HG02943 (cell line): ENCODE measurements around the gene BMPR1B.
"Not testable (repeated sequence)": the region's sequence is repeated elsewhere in the genome, so short reads cannot be mapped to it uniquely, and the experiment has no call there.

ENCODE experiments used
- ATAC-seq: cut with Tn5 transposase; IDR thresholded peaks from one replicate; pipeline ENCODE4 v1.9.1; 2021; ENCODE audit warnings: mild to moderate bottlenecking, low read depth, moderate library complexity; ENCODE audit not compliant: unreplicated experiment

Gene BMPR1B

GRCh38 chr4:94828882-94829281 is 71.1 kb downstream of the BMPR1B start:
- ATAC-seq, result no peak

- ATAC-seq, result no peak
These were observed 73.9 kb downstream of the BMPR1B start for GRCh38 chr4:94831607-94832006.

- not testable (repeated sequence) for ATAC-seq
These were observed 74.6 kb downstream of the BMPR1B start for GRCh38 chr4:94832329-94832728.

DNA sequence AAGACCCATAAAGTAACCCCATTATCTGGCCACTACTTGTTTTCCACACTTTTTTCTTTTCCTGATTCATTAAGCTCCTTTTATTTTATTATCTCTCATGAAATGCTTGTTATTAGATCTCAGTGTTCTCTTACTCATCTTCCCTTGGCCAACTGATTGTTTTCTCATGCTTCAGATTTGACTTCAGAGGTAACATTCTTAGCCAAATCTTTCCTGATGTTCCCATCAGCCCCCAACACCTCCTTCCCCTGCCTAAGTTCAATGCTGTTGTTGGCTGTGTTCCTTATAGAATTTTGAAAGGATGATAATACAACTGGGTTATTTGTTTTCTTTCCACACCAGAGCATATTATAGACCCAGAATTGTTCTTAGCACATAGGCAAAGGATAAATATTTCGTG is 75.6 kb downstream of the BMPR1B start:
- ATAC-seq, result no peak

DNA sequence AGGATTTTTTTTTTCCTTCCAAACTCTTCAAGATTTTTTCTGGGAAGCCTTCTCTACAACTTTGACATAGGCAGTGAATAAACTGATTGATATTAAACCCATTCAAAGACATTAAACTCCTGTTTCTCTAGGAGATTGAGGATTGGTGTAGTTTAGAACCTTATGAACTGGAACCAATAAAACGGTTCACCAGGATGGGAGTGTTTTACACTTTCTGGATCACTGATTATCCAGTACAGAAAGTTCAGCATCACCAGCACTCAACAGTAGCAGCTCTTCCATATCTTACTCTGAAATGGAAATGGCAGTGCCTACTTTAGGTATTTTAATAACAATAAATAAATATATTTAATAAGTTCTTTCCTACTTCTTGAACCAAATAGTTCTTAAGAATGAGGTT is 76.7 kb downstream of the BMPR1B start:
- no peak for ATAC-seq

GRCh38 chr4:94841166-94841863 is 83.6 kb downstream of the BMPR1B start:
- ATAC-seq, result not testable (repeated sequence)

DNA sequence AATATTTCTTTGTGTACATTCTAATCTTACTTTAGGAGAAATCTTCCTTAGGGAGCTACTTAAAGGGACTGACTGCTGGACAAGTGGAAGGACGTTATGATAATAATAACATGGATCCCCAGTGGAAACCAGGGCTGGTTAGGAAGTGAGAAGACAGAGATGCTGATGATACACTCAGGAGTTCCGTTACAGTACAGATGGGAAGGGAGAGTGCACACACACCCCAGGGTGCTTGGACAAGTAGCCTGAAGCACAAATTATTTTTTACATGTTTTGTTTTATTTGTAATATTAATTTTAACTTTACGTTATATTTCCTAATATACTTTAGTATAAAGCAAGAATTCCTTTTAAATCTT is 84.1 kb downstream of the BMPR1B start:
- no peak for ATAC-seq

- ATAC-seq, result no peak
These were observed 85.5 kb downstream of the BMPR1B start for GRCh38 chr4:94843216-94843615.

DNA sequence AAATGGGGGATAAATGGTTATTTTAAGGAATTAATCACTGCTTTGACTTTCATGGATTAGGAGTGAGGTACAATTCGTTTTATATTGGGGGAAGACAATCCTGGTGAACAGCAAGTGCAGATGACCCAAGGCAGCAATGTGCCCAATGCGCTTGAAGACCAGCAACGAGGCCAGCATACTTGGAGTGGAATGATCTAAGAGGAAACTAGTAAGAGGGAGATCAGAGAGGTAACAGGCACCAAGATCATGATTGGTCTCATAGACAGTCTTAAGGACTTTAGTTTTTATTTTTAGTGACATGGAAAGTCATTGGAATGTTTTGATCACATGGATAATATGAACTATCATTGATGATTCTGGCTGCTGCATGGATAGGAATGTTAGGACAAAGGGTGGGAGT is 90.6 kb downstream of the BMPR1B start:
- no peak for ATAC-seq

- no peak for ATAC-seq
These were observed 92.1 kb downstream of the BMPR1B start for GRCh38 chr4:94849901-94850300.

GRCh38 chr4:94852616-94853015 is 94.9 kb downstream of the BMPR1B start:
- ATAC-seq, result no peak

- no peak for ATAC-seq
These were observed 98.3 kb downstream of the BMPR1B start for GRCh38 chr4:94856030-94856429.

- no peak for ATAC-seq
These were observed 112.4 kb downstream of the BMPR1B start for GRCh38 chr4:94870146-94870545.

- no peak for ATAC-seq
These were observed 114.0 kb downstream of the BMPR1B start for GRCh38 chr4:94871644-94872305.

- ATAC-seq, result no peak
These were observed 120.2 kb downstream of the BMPR1B start for GRCh38 chr4:94877973-94878372.

GRCh38 chr4:94880956-94881355 is 123.2 kb downstream of the BMPR1B start:
- no peak for ATAC-seq

DNA sequence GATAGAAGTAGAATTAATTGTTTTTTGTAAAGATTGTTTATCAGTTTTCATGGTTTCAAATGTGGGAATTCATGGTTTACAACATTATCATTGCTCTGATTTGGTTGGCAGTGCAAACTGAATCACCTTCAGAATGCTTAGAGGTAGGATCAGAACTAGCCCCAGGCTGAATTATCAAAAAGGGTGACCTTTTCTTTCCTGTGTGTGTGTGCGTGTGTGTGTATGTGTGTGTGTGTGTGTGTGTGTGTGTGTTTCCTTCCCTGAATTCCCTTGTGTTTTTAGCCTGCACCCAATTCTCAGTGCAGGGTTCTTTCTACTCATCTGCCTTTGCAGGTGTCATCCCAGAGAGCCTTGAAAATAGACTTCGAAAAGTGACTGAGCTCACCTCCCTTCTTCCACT is 125.0 kb downstream of the BMPR1B start:
- ATAC-seq, result no peak

DNA sequence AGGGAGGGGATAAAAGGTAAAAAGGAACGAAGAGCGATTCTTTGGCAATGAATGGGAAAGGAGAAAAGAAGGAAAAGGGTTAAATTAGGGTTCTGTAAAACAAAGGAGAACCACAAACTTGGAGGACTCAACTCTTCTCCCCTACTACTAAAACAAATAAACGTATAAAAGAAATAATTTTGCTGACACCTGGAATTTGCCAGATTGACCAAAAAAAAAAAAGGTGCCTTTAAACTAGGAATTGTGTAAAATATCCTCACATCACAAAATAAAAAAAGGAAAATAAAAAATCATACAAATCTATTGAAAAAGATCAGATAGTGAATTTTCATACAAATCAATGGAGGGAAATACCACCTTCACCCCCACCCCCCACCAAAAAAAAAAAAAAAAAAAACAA is 129.3 kb downstream of the BMPR1B start:
- no peak for ATAC-seq

DNA sequence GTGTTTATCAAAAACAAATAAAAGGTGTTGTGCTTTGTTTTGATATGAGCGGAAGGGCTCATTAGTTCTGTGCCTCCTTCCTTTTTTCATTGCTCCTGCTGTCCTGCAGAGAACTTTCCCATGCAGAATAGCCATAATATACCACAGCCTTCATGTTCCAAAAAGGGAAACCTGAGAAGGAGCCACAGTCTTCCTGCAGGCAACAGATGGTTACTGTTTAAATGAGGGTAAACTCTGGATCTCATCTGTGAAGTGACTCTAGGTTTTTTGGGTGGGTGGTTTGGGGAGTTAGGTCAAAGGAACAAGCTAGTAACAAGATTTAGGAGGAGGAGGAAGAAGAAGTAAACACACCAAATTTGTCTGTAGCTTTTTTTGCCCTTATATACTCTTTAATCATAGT is 131.8 kb downstream of the BMPR1B start:
- ATAC-seq, result no peak

DNA sequence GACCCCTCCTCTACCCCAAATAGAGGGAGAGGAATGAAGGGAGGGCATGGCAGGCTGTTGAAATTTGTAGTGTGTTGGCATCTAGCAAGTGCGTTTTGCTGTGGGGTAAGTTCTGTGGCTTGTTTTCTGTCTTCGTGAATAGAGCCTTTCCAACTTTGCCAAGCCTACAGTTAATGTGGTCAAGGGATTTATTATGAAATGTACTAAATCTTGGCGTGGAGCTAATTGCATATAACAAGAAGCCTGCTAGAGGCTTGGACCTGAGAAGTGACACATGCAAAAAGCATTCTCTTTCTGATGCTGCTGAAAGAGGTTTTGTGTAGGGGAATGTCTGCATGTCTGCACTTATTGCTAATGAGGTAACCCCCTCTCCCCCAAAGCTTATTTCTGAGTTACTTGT is 132.2 kb downstream of the BMPR1B start:
- no peak for ATAC-seq

- ATAC-seq, result no peak
These were observed 132.8 kb downstream of the BMPR1B start for GRCh38 chr4:94890579-94890978.

DNA sequence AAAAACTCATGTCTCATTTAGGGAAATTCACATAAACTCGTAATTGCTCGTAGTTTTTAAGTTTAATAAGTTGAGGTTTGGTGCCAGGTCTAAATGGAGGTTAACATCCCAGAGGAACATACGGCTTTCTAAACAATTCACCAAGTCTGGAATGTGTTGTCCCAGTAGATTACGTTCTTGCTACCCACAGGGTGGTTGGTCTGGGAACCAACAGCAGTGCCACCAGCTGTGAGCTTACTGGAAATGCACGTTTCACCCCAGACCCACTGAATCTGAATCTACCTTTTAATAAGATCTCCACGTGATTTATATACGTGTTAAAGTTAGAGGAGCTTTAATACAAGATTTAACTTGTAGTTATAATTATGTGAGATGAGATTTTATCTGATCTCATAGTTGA is 134.3 kb downstream of the BMPR1B start:
- no peak for ATAC-seq
